ENCODE measurements around the gene PTPRM.

- TF ChIP-seq CTCF (optimal IDR thresholded peaks at IDR 0.05 in 1 of 3, IDR thresholded peaks at IDR 0.05 in 1 of 3, conservative IDR thresholded peaks at IDR 0.05 in 1 of 3; ENCODE audit: extremely low read depth in 1 of 3, insufficient read depth in 2 of 3, low read length in 3 of 3) (no peak), EZH2 (IDR thresholded peaks at IDR 0.05; ENCODE audit: low read length) (no peak)
Observed at GRCh38 chr18:7809978-7810377, 242.9 kb downstream of the PTPRM start.
